DND-41 (cell line): ENCODE results near the gene CELF1.
"Not testable (repeated sequence)": the region's sequence is repeated elsewhere in the genome, so short reads cannot be mapped to it uniquely, and the experiment has no call there.

Experiments
- ATAC-seq: fragments of 200-7000 bp; cut with Tn5 transposase; 3 replicates; pipeline ENCODE4 v1.9.1; 2021; ENCODE audit warnings: low read depth; ENCODE audit not compliant: insufficient read depth
- DNase-seq: peaks from one replicate; pipeline ENCODE4 v3.0.0-alpha.2; 2020
- H2AFZ ChIP-seq: 2 replicates; pipeline ENCODE4 v1.6.0; 2012; ENCODE audit warnings: low read depth, low read length
- H3K27ac ChIP-seq: 2 replicates; pipeline ENCODE4 v1.5.1; 2012; ENCODE audit warnings: low read length, inconsistent platforms
- H3K27me3 ChIP-seq: fragments of 200-600 bp; sonication (generic); 2 replicates; pipeline ENCODE4 v1.6.0; 2012; ENCODE audit warnings: low read length, mild to moderate bottlenecking, inconsistent platforms; ENCODE audit not compliant: insufficient read depth, poor library complexity
- H3K36me3 ChIP-seq: 2 replicates; pipeline ENCODE4 v1.5.1; 2012; ENCODE audit warnings: low read length, inconsistent platforms; ENCODE audit not compliant: insufficient read depth
- H3K4me1 ChIP-seq: 2 replicates; pipeline ENCODE4 v1.5.1; 2012; ENCODE audit warnings: mild to moderate bottlenecking, low read length; ENCODE audit not compliant: insufficient read depth
- H3K4me2 ChIP-seq: 2 replicates; pipeline ENCODE4 v1.6.0; 2012; ENCODE audit warnings: mild to moderate bottlenecking, moderate library complexity, low read length, inconsistent platforms; ENCODE audit not compliant: insufficient read depth
- H3K4me3 ChIP-seq, 2 experiments: fragments of 200-600 bp in 1 of 2; shearing (Covaris generic) in 1 of 2; 2 replicates each; pipeline ENCODE4 v1.5.1; 2012 to 2016; ENCODE audit warnings: inconsistent platforms in 2 of 2, low read length in 2 of 2, mild to moderate bottlenecking in 2 of 2, low read depth in 1 of 2, moderate library complexity in 1 of 2
- H3K79me2 ChIP-seq: 2 replicates; pipeline ENCODE4 v1.6.0; 2012; ENCODE audit warnings: low read length, inconsistent platforms; ENCODE audit not compliant: insufficient read depth
- H3K9ac ChIP-seq: 2 replicates; pipeline ENCODE4 v1.6.0; 2012; ENCODE audit warnings: low read depth, mild to moderate bottlenecking, inconsistent platforms, low read length, moderate library complexity
- H3K9me3 ChIP-seq: 2 replicates; pipeline ENCODE4 v1.5.1; 2012; ENCODE audit warnings: low read length, moderate library complexity, mild to moderate bottlenecking, inconsistent platforms; ENCODE audit not compliant: insufficient read depth, severe bottlenecking
- H4K20me1 ChIP-seq: 2 replicates; pipeline ENCODE4 v1.6.0; 2012; ENCODE audit warnings: low read length; ENCODE audit not compliant: insufficient read depth
- EZH2 ChIP-seq: IDR thresholded peaks from 3 replicates; pipeline ENCODE4 v1.6.1; 2012; ENCODE audit warnings: borderline replicate concordance, low read depth, mild to moderate bottlenecking, moderate library complexity, low read length, inconsistent platforms; ENCODE audit not compliant: severe bottlenecking
- TF ChIP-seq, protein P1 (sequence below): IDR thresholded peaks from 2 replicates; pipeline ENCODE4 v1.5.1; 2012; ENCODE audit warnings: borderline replicate concordance, low read length, moderate library complexity, mild to moderate bottlenecking; ENCODE audit not compliant: poor library complexity, severe bottlenecking; ENCODE audit errors: extremely low read depth

Gene CELF1

DNA sequence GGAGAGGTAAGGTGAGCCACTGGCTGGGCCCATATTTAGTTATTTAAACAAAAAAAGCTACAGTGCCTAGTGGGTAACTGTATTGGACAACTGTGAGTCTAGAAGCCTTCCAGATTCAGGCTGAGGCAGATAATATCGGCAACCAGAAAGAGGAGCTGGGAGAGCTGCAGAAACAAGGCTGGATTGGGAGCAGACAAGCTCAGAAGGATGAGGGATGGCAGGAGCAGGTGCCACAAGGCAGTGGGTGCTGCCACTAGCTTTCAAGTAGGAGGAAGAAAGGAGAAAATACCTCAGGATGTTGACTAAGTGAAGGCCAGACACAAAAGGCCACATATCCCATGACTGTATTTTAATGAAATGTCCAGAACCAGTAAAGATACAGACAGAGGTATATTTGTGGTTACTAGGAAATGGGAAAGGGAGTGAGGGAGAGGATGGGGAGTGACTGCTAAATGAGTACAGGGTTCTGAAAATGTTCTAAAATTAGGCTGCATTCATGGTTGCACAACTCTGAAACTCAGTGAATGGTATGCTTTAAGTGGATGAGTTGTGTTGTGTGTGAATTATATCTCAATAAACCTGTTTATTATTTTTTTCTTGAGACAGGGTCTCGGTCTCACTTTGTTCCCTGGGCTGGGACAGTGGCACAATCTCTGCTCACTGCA, 92.2 kb downstream of the CELF1 start:
- H4K20me1 ChIP-seq, result peaks cover 8% of the 10 kb centered on the region; the same call in 1 of the 2 replicates
- H3K36me3 ChIP-seq, result peaks cover 22% of the 10 kb centered on the region
- H3K9me3 ChIP-seq, result no peaks in the 10 kb centered on the region
- ATAC-seq (no peak), DNase-seq (no peak)
- no peak for TF ChIP-seq EZH2
- TF ChIP-seq, protein P1, sequence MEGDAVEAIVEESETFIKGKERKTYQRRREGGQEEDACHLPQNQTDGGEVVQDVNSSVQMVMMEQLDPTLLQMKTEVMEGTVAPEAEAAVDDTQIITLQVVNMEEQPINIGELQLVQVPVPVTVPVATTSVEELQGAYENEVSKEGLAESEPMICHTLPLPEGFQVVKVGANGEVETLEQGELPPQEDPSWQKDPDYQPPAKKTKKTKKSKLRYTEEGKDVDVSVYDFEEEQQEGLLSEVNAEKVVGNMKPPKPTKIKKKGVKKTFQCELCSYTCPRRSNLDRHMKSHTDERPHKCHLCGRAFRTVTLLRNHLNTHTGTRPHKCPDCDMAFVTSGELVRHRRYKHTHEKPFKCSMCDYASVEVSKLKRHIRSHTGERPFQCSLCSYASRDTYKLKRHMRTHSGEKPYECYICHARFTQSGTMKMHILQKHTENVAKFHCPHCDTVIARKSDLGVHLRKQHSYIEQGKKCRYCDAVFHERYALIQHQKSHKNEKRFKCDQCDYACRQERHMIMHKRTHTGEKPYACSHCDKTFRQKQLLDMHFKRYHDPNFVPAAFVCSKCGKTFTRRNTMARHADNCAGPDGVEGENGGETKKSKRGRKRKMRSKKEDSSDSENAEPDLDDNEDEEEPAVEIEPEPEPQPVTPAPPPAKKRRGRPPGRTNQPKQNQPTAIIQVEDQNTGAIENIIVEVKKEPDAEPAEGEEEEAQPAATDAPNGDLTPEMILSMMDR, result no peak
- H3K9ac ChIP-seq, result no peak overlapping the region
- no peaks in the 10 kb centered on the region for H3K4me1 ChIP-seq
- H3K27me3 ChIP-seq, result no peaks in the 10 kb centered on the region
- H3K4me3 ChIP-seq, result no peak overlapping the region
- H3K79me2 ChIP-seq, result peaks cover 7% of the 10 kb centered on the region; the same call in 1 of the 2 replicates
- H2AFZ ChIP-seq, result no peak overlapping the region
- no peak overlapping the region for H3K4me2 ChIP-seq
- no peak overlapping the region for H3K27ac ChIP-seq

DNA sequence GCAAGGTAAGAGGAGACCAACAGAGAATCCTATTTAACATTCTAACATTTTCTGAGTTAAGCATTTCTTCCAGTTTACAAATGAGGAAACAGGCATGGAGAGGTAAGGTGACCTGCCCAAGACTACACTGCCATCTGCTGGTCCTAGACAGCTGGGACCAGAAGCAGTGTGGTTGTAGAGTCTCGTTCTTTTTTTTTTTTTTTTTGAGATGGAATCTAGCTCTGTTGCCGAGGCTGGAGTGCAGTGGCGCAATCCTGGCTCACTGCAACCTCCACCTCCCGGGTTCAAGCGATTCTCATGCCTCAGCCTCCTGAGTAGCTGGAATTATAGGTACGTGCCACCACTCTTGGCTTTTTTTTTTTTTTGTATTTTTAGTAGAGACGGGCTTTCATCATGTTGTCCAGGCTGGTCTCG, 98.7 kb downstream of the CELF1 start:
- H4K20me1 ChIP-seq, H3K9me3 ChIP-seq, H3K9ac ChIP-seq, H3K27ac ChIP-seq, H3K4me2 ChIP-seq, H3K4me1 ChIP-seq, H3K36me3 ChIP-seq, H3K4me3 ChIP-seq, H3K27me3 ChIP-seq, H3K79me2 ChIP-seq: not testable (repeated sequence)
- peak overlapping the region; percentile 65 for H2AFZ ChIP-seq
- peak; percentile 79 for DNase-seq
- TF ChIP-seq, protein P1, result peak; percentile 90
- peak; percentile 91 for ATAC-seq

DNA sequence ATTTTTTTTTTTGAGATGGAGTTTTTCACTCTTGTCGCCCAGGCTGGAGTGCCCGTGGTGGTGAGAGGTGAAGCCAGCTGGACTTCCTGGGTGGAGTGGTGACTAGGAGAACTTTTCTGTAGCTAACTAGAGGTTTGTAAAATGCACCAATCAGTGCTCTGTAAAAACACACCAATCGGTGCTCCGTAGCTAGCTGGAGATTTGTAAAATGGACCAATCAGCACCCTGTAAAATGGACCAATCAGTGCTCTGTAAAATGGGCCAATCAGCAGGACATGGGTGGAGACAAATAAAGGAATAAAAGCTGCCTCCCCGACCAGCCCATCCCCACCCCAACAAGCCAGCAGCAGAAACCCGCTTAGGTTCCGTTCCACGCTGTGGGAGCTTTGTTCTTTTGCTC, 99.6 kb downstream of the CELF1 start:
- H4K20me1 ChIP-seq, result no peaks in the 10 kb centered on the region
- no peak overlapping the region for H2AFZ ChIP-seq
- DNase-seq (no peak), ATAC-seq (no peak)
- no peak overlapping the region for H3K9ac ChIP-seq
- H3K4me3 ChIP-seq, result no peak overlapping the region
- no peaks in the 10 kb centered on the region for H3K9me3 ChIP-seq
- H3K27me3 ChIP-seq, result no peaks in the 10 kb centered on the region
- H3K36me3 ChIP-seq, result no peaks in the 10 kb centered on the region
- no peak overlapping the region for H3K4me2 ChIP-seq
- no peaks in the 10 kb centered on the region for H3K4me1 ChIP-seq
- TF ChIP-seq, protein P1, result no peak
- TF ChIP-seq EZH2, result no peak
- no peaks in the 10 kb centered on the region for H3K79me2 ChIP-seq
- H3K27ac ChIP-seq, result no peak overlapping the region
